Activated naive CD4-positive, alpha-beta T cell treated with anti-CD3 and anti-CD28 coated beads, Interleukin-2, amount 50 U/mL, for 72 hours (primary cell): ENCODE results near the gene ADAMTS12. TPM values are rescaled to one million over a fixed set of nuclear protein-coding genes. Genes with fewer than 3 reads are reported as not detected.

Experiments used
- ATAC-seq, 2 donors: fragments of 150-1000 bp; cut with Tn5 transposase; 2 replicates each; pipeline ENCODE4 v1.10.0; 2021; ENCODE audit warnings: mild to moderate bottlenecking in 2 of 2, moderate library complexity in 2 of 2
- DNase-seq, 2 donors: peaks; one replicate each; pipeline ENCODE4 v3.0.0; 2021 to 2022; ENCODE audit warnings: low spot score in 2 of 2
- H3K27ac Mint-ChIP-seq, 2 donors: one replicate each; pipeline ENCODE4 v1.8.0; 2022; ENCODE audit warnings: mild to moderate bottlenecking in 2 of 2, mixed read lengths in 2 of 2
- H3K36me3 Mint-ChIP-seq, 2 donors: one replicate each; pipeline ENCODE4 v1.8.0; 2022; ENCODE audit warnings: mixed read lengths in 2 of 2
- H3K9me3 Mint-ChIP-seq, 2 donors: one replicate each; pipeline ENCODE4 v1.8.0; 2022; ENCODE audit warnings: mixed read lengths in 2 of 2
- total RNA-seq, 2 donors: library from RNA; stranded (reverse); gene quantifications; one replicate each; pipeline ENCODE4 v1.2.3, GENCODE V29; 2022

The ADAMTS12 gene
- not detected for total RNA-seq

GRCh38 chr5:33891788-33892619 is at the start of gene ADAMTS12:
Gene ADAMTS12 (minus strand): TSS chr5:33891990. CDS start chr5:33891856, 134 bp downstream.
- Mint-ChIP-seq H3K9me3 (peaks cover 0 to 6% of the 10 kb centered on the region in 2 donors), H3K27ac (no peak within 1 kb of the TSS), H3K36me3 (peaks cover 0 to 9% of the 10 kb centered on the region in 2 donors)
- DNase-seq (no peak), ATAC-seq (no peak)

DNA sequence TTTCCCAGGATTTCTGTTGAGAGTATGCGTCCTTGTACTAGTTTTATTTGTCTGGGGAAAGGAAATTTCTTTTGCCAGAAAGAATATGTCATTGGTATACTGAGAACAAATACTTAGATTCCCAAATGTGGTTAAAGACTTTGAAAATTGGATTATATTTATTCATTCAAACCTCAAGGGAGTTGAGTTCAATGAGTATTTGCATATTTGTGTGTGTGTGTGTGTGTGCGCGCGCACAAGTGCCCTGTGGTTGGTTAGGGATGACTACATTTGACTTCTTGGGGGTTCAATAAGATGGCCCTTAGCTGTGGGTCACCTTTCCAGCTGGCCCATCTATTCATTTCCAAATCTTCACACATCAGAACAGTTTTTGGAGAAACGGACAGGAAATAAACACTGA is 49.3 kb upstream of the ADAMTS12 start:
- ATAC-seq, result no peak
- no peak for DNase-seq
- H3K9me3 Mint-ChIP-seq, result no peaks in the 10 kb centered on the region
- H3K27ac Mint-ChIP-seq, result no peak overlapping the region
- H3K36me3 Mint-ChIP-seq, result no peaks in the 10 kb centered on the region

DNA sequence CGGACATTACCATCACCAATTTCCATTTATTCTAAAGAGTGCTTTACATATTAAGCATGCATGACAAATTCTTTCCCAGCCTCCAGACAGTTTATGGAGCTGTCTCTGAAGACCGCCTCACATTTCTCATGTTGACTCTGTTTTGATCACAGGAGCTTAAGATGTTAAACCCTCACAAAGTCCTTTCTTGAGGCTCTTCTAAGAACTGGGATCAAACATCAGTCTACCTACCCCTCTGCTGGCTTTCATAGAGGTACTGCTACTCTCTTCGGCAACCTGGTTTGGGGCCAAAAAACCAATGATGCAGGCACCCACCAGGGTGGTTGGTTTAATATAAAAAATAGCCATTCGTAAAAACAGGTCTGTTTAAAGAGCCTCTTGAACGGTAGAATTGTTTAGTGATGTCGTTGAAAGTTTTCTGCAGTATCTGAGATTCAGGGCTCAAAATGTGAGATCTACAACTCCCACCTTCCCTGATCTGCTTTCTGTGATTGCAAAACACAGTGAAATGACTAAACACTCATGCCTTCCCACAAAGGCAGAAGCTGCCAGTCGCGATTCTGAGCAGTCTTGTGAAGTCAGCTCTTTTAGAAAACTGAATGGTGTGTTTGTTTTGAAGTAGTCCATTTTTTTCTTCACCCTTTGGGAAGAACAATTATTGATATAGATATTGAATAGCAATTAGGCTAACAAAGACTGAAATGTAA is 47.9 kb upstream of the ADAMTS12 start:
- no peak overlapping the region for H3K27ac Mint-ChIP-seq
- DNase-seq (no peak), ATAC-seq (no peak)
- H3K36me3 Mint-ChIP-seq, result no peaks in the 10 kb centered on the region
- no peaks in the 10 kb centered on the region for H3K9me3 Mint-ChIP-seq

GRCh38 chr5:33938881-33939280 is 47.1 kb upstream of the ADAMTS12 start:
- ATAC-seq (no peak), DNase-seq (no peak)
- no peak overlapping the region for H3K27ac Mint-ChIP-seq
- H3K36me3 Mint-ChIP-seq, result no peaks in the 10 kb centered on the region
- H3K9me3 Mint-ChIP-seq, result no peaks in the 10 kb centered on the region

DNA sequence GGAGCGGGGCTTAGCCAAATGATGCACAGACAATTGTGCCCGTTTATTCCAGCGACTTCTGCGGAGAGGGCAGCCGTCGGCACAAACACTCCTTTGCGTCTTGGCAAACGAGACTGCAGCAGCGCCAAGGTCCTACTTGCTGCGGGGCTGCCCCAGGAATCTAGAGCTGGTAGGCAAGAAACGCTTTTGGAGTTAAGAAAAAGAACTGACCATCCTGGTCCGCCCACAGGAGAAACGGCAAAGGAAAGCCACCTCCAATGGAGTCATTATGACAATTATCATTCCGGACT is 46.7 kb upstream of the ADAMTS12 start:
- Mint-ChIP-seq H3K9me3 (no peaks in the 10 kb centered on the region), H3K27ac (no peak overlapping the region), H3K36me3 (no peaks in the 10 kb centered on the region)
- DNase-seq (no peak), ATAC-seq (no peak)

- no peak overlapping the region for H3K27ac Mint-ChIP-seq
- no peak for ATAC-seq
- no peak for DNase-seq
These were observed 46.1 kb upstream of the ADAMTS12 start for GRCh38 chr5:33937707-33938506.

DNA sequence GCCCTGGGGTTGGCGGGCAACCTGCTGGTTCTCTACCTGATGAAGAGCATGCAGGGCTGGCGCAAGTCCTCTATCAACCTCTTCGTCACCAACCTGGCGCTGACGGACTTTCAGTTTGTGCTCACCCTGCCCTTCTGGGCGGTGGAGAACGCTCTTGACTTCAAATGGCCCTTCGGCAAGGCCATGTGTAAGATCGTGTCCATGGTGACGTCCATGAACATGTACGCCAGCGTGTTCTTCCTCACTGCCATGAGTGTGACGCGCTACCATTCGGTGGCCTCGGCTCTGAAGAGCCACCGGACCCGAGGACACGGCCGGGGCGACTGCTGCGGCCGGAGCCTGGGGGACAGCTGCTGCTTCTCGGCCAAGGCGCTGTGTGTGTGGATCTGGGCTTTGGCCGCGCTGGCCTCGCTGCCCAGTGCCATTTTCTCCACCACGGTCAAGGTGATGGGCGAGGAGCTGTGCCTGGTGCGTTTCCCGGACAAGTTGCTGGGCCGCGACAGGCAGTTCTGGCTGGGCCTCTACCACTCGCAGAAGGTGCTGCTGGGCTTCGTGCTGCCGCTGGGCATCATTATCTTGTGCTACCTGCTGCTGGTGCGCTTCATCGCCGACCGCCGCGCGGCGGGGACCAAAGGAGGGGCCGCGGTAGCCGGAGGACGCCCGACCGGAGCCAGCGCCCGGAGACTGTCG is 45.4 kb upstream of the ADAMTS12 start:
- no peaks in the 10 kb centered on the region for H3K36me3 Mint-ChIP-seq
- DNase-seq, result no peak
- no peak overlapping the region for H3K27ac Mint-ChIP-seq
- H3K9me3 Mint-ChIP-seq, result no peaks in the 10 kb centered on the region
- no peak for ATAC-seq

More at GRCh38 chr5:33937707-33938506, 46.1 kb upstream of the ADAMTS12 start:
- H3K9me3 Mint-ChIP-seq, result no peaks in the 10 kb centered on the region
- no peaks in the 10 kb centered on the region for H3K36me3 Mint-ChIP-seq

GRCh38 chr5:33936381-33937016 is 44.7 kb upstream of the ADAMTS12 start, which contains the start of gene RXFP3:
Gene RXFP3 (plus strand): TSS chr5:33936386. CDS start chr5:33936741, 355 bp downstream.
- DNase-seq (no peak), ATAC-seq (peak in 1 of 2 donors; percentile 26)
- H3K36me3 Mint-ChIP-seq, result no peaks in the 10 kb centered on the region
- H3K9me3 Mint-ChIP-seq, result no peaks in the 10 kb centered on the region
- no peak within 1 kb of the TSS for H3K27ac Mint-ChIP-seq

- DNase-seq (peak in 1 of 2 donors; percentile 68), ATAC-seq (peak in 1 of 2 donors; percentile 76)
- no peak overlapping the region for H3K27ac Mint-ChIP-seq
- no peaks in the 10 kb centered on the region for H3K36me3 Mint-ChIP-seq
- no peaks in the 10 kb centered on the region for H3K9me3 Mint-ChIP-seq
These were observed 44.2 kb upstream of the ADAMTS12 start for GRCh38 chr5:33936004-33936380.

GRCh38 chr5:33934176-33934575 is 42.4 kb upstream of the ADAMTS12 start:
- ATAC-seq, result no peak
- no peaks in the 10 kb centered on the region for H3K36me3 Mint-ChIP-seq
- H3K27ac Mint-ChIP-seq, result peak overlapping the region in 1 of 2 donors; percentile 15
- no peak for DNase-seq
- H3K9me3 Mint-ChIP-seq, result no peaks in the 10 kb centered on the region

GRCh38 chr5:33933723-33934169 is 42.0 kb upstream of the ADAMTS12 start:
- Mint-ChIP-seq H3K36me3 (no peaks in the 10 kb centered on the region), H3K27ac (no peak overlapping the region), H3K9me3 (no peaks in the 10 kb centered on the region)
- ATAC-seq, result no peak
- no peak for DNase-seq

GRCh38 chr5:33931136-33931535 is 39.3 kb upstream of the ADAMTS12 start:
- no peak for ATAC-seq
- no peaks in the 10 kb centered on the region for H3K36me3 Mint-ChIP-seq
- H3K9me3 Mint-ChIP-seq, result no peaks in the 10 kb centered on the region
- DNase-seq, result no peak
- H3K27ac Mint-ChIP-seq, result no peak overlapping the region

- H3K36me3 Mint-ChIP-seq, result no peaks in the 10 kb centered on the region
- no peak overlapping the region for H3K27ac Mint-ChIP-seq
- no peaks in the 10 kb centered on the region for H3K9me3 Mint-ChIP-seq
- DNase-seq (no peak), ATAC-seq (no peak)
These were observed 38.3 kb upstream of the ADAMTS12 start for GRCh38 chr5:33929925-33930690.

DNA sequence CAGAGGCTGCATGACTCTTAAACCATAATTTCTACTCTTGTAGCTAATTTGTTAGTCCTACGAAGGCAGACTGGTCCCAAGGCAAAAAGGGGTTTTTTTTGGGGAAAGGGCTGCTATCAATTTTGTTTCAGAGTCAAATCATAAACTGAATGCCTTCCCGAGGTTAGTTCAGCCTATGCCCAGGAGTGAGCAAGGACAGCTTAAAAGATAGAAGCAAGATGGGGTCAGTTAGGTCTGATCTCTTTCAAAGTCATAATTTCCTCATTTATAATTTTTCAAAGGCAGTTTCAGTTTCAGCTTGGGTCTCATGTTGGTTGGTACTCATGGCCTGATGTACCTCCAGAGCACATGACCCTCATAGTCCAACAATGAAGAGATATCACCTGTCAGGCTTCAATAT is 36.5 kb upstream of the ADAMTS12 start:
- no peak overlapping the region for H3K27ac Mint-ChIP-seq
- no peaks in the 10 kb centered on the region for H3K9me3 Mint-ChIP-seq
- no peak for ATAC-seq
- no peak for DNase-seq
- no peaks in the 10 kb centered on the region for H3K36me3 Mint-ChIP-seq

DNA sequence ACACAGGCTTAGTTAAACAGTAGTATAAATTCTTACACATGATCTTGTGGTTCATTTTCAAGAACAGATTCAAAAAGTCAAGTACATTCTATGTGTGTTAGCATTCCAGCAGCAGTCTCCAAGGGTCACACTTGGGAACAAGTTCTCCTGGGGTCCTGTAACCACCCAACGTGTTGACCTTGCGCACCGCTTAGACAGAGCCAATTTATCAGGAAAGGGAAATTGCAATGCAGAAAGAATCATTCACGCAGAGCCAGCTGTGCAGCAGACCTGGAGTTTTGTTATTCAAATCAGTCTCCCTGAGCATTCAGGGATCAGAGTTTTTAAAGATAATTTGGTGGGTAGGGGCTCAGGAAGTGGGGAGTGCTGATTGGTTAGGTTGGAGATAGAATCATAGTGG is 35.9 kb upstream of the ADAMTS12 start:
- Mint-ChIP-seq H3K27ac (no peak overlapping the region), H3K36me3 (no peaks in the 10 kb centered on the region), H3K9me3 (no peaks in the 10 kb centered on the region)
- ATAC-seq (no peak), DNase-seq (no peak)
